Activated CD8-positive, alpha-beta memory T cell treated with anti-CD3 and anti-CD28 coated beads for 4 hours (primary cell): ENCODE measurements around the gene LRRC8B.
"Not testable (repeated sequence)": the region's sequence is repeated elsewhere in the genome, so short reads cannot be mapped to it uniquely, and the experiment has no call there.

Experiments
- DNase-seq, 2 donors: peaks; one replicate each; pipeline ENCODE4 v3.0.0-alpha.2; 2020; ENCODE audit warnings: low read depth in 2 of 2

Gene LRRC8B

DNA sequence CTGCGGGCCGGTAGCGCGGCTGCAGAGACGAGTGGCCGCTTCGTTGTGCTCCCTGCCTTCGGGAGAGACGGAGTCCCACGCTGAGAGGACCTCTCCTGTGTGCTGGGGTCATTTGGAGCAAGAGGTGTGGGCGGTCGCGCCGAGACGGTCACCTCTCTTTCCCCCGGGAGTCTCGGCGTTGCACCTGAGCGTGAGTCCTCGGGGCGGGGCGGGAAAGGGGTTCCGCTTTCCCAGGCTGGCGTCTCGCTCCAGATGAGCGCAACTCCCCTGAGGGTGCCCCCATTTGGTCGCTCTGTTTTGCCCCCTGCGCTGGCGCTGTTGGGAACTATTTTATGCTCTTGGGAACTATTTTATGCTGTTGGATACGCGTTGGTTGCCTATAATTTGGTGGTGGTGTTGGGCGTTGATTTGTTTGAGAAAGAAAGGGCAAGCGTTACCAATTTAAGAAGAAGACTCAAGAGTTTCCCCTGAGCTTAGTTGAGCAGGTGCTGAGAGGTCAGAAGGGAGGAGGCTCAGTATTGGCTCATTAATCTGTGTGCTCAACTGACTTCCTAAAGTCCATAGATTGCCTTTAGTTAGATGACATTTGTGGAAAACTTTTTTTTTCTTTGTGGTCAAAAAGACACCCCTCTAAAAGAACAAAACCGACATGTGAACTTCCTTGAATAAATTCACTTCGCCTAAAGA is 683 bp downstream of the LRRC8B start:
- DNase-seq = peak in 1 of 2 donors; percentile 2

DNA sequence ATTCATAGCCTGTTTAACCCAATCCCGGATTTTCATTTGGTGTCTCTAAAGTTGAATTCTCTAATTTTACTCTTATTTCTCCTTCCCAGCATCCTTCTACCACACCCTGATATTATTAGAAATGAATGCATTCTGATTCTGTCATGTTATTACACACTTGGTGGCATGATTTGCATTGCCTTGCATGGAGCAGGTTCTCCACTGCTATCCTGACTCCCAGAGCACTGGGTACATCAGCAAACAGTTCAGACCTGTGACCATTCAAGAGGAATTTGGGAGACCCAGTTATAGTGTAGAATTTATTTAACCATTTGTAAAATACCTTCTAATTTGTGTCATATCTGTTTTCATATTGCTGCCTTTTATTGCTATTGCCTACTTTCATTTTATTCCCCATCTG is 2.6 kb downstream of the LRRC8B start:
- DNase-seq = no peak

GRCh38 chr1:89527750-89528381 is 3.2 kb downstream of the LRRC8B start:
- no peak for DNase-seq

GRCh38 chr1:89528382-89528780 is 3.8 kb downstream of the LRRC8B start:
- DNase-seq = no peak

GRCh38 chr1:89529196-89529595 is 4.6 kb downstream of the LRRC8B start:
- no peak for DNase-seq

- DNase-seq = no peak
Observed at GRCh38 chr1:89530444-89531089, 5.9 kb downstream of the LRRC8B start.

- no peak for DNase-seq
Observed at GRCh38 chr1:89531480-89532139, 7.0 kb downstream of the LRRC8B start.

GRCh38 chr1:89532228-89532627 is 7.6 kb downstream of the LRRC8B start:
- no peak for DNase-seq

DNA sequence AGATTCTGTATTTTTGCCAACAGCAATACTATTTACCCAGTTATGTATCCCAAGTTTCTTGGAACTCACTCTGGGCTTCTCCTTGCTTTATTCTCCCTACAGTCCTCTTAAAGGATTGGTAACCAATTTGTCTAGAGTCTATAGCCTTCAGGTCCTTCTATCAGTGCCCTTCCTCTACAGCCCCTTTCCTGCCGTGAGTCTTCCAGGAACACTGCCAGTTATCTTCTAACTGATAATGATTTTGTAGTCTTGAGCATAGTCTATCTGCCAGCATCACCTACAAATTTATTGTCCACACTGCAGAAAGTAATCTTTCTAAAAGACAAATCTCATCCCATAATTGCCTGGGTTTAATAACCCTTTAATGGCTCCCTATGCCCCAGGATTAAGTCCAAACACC is 8.2 kb downstream of the LRRC8B start:
- DNase-seq = no peak

GRCh38 chr1:89535537-89535936 is 10.9 kb downstream of the LRRC8B start:
- no peak for DNase-seq

- no peak for DNase-seq
Observed at GRCh38 chr1:89536555-89537341, 12.1 kb downstream of the LRRC8B start.

GRCh38 chr1:89538361-89538760 is 13.7 kb downstream of the LRRC8B start:
- no peak for DNase-seq

- no peak for DNase-seq
Observed at GRCh38 chr1:89539128-89539527, 14.5 kb downstream of the LRRC8B start.

DNA sequence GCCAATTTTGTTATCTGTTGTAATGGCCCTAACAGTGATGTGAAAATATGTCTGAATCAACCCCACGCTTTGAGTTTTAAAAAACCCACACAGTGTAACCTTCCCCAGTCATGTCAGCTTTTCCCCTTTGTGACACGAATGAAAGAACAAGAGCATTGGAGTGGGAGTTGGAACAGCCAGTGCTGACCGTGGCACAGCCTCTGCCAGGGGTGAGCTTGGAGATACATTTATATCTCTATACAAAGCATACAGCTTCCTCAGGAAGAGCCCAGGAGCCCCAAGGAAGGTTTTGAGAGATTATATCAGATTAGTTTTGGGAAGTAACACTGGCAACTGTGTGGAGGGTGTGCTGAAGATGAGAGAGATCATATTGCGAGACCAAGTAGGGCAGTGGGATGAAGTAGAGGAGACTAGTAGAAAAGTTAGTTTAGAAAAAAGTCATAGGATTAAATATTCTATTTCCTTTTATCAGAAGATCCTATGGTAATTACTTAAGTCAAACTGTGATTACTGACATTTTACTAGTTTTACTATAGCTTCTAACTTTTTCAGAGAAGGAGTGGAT is 15.9 kb downstream of the LRRC8B start:
- no peak for DNase-seq

GRCh38 chr1:89542345-89542744 is 17.7 kb downstream of the LRRC8B start:
- DNase-seq = no peak

GRCh38 chr1:89543632-89544031 is 19.0 kb downstream of the LRRC8B start:
- not testable (repeated sequence) for DNase-seq

GRCh38 chr1:89545264-89546038 is 20.8 kb downstream of the LRRC8B start:
- peak; percentile 10 to 43 for DNase-seq

- DNase-seq = no peak
Observed at GRCh38 chr1:89546082-89546889, 21.7 kb downstream of the LRRC8B start.

- DNase-seq = no peak
Observed at GRCh38 chr1:89546934-89547562, 22.4 kb downstream of the LRRC8B start.
